VCaP (cell line): Measurements from ENCODE around the gene TRIM46.

Experiments
- H3K27ac ChIP-seq: fragments of 450-650 bp; 2 replicates; pipeline ENCODE4 v1.5.1; 2017
- TF ChIP-seq, protein P1 (sequence below): fragments of 450-650 bp; conservative IDR thresholded peaks from 2 replicates; pipeline ENCODE4 v1.5.1; 2017; ENCODE audit warnings: mild to moderate bottlenecking, moderate library complexity

The TRIM46 gene

DNA sequence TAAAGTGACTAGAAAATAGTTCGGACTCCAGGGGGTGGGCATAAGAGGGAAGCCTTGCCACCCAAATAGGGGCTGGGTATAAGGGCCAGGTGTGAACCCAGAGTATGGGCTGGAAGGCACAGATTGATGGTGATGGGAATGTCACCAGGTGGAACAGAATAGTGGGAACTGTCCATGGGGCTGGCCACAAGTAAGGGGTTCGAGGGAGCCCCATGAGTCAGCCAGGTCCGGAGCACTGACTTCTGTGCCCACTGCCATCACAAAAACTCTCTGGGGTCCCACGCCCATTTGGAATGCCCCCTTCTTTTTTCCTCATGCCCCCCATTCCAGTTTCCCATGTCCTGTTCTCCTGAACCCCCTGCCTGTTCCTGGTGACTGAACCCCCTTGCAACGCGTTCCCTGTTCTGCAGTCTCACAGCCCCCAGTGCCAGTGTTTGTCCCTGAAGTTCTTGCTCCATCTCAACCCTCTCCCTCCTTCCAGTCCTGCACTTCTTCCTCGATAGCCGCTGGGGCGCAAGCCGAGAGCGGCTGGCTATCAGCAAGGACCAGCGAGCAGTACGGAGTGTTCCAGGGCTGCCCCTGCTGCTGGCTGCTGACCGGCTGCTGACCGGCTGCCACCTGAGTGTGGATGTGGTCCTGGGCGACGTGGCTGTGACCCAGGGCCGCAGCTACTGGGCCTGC is 7.9 kb downstream of the TRIM46 start:
- TF ChIP-seq, protein P1, sequence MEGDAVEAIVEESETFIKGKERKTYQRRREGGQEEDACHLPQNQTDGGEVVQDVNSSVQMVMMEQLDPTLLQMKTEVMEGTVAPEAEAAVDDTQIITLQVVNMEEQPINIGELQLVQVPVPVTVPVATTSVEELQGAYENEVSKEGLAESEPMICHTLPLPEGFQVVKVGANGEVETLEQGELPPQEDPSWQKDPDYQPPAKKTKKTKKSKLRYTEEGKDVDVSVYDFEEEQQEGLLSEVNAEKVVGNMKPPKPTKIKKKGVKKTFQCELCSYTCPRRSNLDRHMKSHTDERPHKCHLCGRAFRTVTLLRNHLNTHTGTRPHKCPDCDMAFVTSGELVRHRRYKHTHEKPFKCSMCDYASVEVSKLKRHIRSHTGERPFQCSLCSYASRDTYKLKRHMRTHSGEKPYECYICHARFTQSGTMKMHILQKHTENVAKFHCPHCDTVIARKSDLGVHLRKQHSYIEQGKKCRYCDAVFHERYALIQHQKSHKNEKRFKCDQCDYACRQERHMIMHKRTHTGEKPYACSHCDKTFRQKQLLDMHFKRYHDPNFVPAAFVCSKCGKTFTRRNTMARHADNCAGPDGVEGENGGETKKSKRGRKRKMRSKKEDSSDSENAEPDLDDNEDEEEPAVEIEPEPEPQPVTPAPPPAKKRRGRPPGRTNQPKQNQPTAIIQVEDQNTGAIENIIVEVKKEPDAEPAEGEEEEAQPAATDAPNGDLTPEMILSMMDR = no peak
- H3K27ac ChIP-seq = no peak overlapping the region

DNA sequence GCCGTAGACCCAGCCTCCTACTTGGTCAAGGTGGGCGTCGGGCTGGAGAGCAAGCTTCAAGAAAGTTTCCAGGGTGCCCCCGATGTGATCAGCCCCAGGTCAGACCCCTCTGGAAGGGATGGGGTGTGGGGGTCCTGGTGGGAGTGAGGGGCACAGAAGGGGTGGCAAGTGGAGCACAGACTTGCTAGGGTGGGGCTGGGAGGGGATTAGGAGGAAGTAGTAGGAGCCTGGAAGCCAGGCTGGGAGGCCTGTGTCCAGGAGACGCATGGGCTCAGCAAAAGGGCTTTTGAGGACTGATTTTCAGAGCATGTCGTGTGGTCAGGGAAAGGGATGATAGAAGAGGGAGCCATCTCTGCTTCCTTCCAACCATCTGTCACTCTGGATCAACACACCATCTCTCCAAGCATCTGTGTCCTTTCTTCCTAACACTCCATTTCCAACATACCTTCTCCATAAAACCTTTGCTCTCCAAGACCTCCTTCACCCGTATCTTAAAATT is 8.5 kb downstream of the TRIM46 start:
- H3K27ac ChIP-seq = no peak overlapping the region
- TF ChIP-seq, protein P1 = no peak

DNA sequence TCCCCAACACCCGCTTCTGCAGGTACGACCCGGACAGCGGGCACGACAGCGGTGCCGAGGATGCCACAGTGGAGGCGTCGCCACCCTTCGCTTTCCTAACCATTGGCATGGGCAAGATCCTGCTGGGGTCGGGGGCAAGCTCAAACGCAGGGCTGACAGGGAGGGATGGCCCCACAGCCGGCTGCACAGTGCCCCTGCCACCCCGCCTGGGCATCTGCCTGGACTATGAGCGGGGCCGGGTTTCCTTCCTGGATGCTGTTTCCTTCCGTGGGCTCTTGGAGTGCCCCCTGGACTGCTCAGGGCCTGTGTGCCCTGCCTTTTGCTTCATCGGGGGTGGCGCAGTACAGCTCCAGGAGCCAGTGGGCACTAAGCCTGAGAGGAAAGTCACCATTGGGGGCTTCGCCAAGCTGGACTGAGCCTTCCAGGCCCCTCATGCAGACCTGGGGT is 10.1 kb downstream of the TRIM46 start:
- TF ChIP-seq, protein P1 = no peak

DNA sequence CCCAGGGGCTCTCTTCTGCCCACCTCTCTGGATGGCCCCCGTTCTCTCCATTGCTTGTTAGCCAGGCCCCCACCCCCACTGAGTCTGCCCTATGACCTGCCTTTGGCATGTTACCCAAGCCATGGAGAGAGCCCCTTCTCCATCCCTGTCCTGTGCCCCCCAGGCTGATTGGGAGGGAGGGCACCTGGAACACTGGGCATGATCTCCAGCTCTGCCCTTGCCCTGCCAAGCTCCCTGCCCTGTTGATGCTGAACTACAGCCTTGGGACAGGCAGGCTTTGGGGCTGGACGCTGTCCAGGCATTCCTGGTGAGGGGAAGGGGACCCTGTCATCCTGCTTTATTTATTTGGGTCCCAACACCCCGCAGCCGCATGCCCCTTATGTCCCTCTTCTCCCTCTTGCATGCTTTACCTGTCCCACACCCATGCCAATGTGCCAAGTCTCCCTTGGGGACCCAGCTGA is 10.7 kb downstream of the TRIM46 start:
- H3K27ac ChIP-seq = no peak overlapping the region
- TF ChIP-seq, protein P1 = no peak

More for the DNA sequence above, 10.1 kb downstream of the TRIM46 start:
- H3K27ac ChIP-seq = no peak overlapping the region

DNA sequence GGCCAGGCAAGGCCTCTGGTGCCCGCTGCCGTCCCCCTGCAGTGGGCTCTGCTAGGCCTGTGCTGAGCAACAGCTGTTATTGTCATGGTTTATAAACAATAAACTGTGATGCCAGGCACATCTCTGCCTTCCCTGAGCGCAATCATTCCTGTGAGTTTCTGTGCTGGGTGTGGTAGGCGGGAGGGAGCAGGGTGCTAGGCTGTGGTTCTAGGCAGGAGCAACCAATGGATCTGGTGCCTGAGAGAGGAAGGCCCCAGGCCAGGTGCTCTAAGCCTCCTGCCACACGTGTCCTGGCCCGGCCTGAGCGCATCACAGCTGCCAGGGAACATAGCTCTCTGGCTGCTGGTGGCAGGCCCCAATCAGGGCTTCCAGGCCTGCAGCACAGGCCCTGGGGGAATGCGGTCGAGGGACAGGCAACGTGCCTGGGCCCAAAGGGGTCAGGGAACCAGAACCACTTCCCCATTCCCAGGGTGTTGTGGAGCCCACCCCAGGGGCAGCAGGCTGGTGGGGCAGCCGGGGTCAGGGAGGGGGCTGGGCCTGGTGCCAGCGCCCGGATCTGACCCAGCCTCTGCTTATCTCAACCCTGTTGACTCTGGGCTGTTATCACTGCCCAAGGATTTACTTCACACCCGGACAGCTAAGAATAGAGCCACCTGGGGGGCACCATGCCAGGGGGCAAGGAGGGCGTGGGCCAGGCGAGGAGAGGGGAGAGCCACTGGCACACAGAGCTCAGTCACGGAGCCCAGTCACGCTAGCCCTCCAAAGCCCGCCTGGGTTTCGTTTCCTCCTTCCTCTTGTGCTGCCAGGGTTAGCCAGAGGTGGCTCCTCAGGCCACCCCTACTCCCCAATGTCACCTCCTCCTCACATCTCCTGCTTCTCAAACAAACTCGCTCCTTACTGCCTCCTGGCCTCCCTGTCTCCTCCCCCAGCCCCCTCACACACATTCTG is 11.5 kb downstream of the TRIM46 start:
- TF ChIP-seq, protein P1 = no peak
- no peak overlapping the region for H3K27ac ChIP-seq

DNA sequence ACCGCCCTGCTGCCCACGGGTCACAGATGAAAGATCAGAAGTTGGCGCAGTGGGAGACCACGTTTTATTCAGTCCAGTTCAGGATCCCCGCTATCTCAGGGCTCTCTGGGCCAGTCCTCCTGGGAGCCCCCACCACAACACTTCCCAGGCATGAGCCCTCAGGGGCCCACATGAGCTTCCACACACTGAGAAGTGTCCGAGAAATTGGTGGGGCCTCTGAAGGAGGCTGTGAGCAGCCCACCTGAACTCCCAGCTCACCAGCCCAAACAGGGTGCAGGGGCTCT is 12.1 kb downstream of the TRIM46 start:
- H3K27ac ChIP-seq = no peak overlapping the region
- TF ChIP-seq, protein P1 = no peak

DNA sequence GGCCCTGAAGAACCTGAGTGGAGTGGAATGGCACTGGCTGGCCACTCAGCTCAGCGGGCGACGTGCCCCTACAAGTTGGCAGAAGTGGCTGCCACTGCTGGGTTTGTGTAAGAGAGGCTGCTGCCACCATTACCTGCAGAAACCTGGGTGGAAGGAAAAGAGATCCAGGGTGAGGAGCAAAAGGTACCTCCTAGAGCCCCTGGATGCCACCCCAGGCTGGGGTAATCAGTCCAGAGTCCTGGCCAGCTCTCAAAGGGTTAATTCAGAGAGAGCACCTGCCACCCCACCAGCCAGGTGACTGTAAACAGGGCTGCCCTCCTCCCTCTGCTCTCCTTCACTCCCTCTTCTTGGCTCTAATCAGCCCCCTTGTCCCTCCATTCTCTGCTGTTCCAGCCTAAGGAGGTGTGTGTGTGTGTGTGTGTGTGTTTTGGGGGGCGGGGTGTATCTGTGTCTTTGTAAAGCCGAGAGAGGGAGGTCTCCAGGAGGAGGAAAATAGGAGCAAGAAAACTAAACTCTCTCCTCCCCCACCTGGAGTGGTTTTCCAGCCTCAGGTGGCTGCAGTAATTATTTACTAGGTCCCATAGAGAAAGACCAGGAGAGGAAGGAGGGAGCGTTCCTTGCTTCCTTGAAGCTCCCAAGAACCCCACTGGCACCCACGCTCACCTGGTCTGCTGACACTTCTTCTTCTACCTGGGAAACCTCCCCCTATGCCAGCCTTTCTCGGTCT is 12.6 kb downstream of the TRIM46 start:
- TF ChIP-seq, protein P1 = no peak
- H3K27ac ChIP-seq = no peak overlapping the region
